ENCODE results near the gene HIGD2A. TPM values are rescaled to one million over a fixed set of nuclear protein-coding genes. Genes with fewer than 3 reads are reported as not detected.
A peak's percentile ranks its signal among the peaks of the same experiment; 100 is the strongest.

Gene HIGD2A
- total RNA-seq, 1 experiment from 2014 or later, result 98.2 TPM

GRCh38 chr5:176361437-176362232, 26.9 kb upstream of the HIGD2A start, which contains the start of gene KIAA1191 (continued):
- no peak for TF ChIP-seq USF1 (CRISPR knock-in tag; IDR thresholded peaks at IDR 0.05)
- TF ChIP-seq GTF2I (CRISPR knock-in tag; conservative IDR thresholded peaks at IDR 0.05), result peak; percentile 85
- TF ChIP-seq AFF4 (CRISPR knock-in tag; IDR thresholded peaks at IDR 0.05; ENCODE audit: borderline replicate concordance), result peak; percentile 29; the same call in 1 of the 2 replicates
- peak; percentile 87 for TF ChIP-seq SP1 (CRISPR knock-in tag; conservative IDR thresholded peaks at IDR 0.05)
- TF ChIP-seq KAT7 (CRISPR knock-in tag; IDR thresholded peaks at IDR 0.05; ENCODE audit: borderline replicate concordance), result no peak
- no peak for TF ChIP-seq TEAD4 (CRISPR knock-in tag; IDR thresholded peaks at IDR 0.05)
- no peak for TF ChIP-seq NFYB (CRISPR knock-in tag; conservative IDR thresholded peaks at IDR 0.05; ENCODE audit: low read depth)
- TF ChIP-seq ZNF671 (CRISPR knock-in tag; IDR thresholded peaks at IDR 0.05), result no peak
- TF ChIP-seq ARID4B (CRISPR knock-in tag; IDR thresholded peaks at IDR 0.05; ENCODE audit: borderline replicate concordance), result peak; percentile 55; the same call in 1 of the 2 replicates
- peak; percentile 66; the same call in 1 of the 2 replicates for TF ChIP-seq FOXK1 (CRISPR knock-in tag; IDR thresholded peaks at IDR 0.05)
- TF ChIP-seq CREM (CRISPR knock-in tag; IDR thresholded peaks at IDR 0.05), result 0 out of 2 replicates have a peak, but pooled peaks have one; percentile 4
- peak; percentile 59; the same call in 1 of the 2 replicates for TF ChIP-seq MAX (CRISPR knock-in tag; IDR thresholded peaks at IDR 0.05)
- TF ChIP-seq NR1H2 (CRISPR knock-in tag; IDR thresholded peaks at IDR 0.05), result no peak
- peak; percentile 23; the same call in 1 of the 2 replicates for TF ChIP-seq ETV6 (CRISPR knock-in tag; IDR thresholded peaks at IDR 0.05)
- no peak for TF ChIP-seq ELF4 (CRISPR knock-in tag; IDR thresholded peaks at IDR 0.05; ENCODE audit: low read depth)
- peak; percentile 32; the same call in 1 of the 2 replicates for TF ChIP-seq NFE2L1 (CRISPR knock-in tag; IDR thresholded peaks at IDR 0.05)
- TF ChIP-seq HMGXB4 (CRISPR knock-in tag; IDR thresholded peaks at IDR 0.05), result peak; percentile 67; the same call in 1 of the 2 replicates
- TF ChIP-seq TEAD1 (CRISPR knock-in tag; IDR thresholded peaks at IDR 0.05), result 0 out of 2 replicates have a peak, but pooled peaks have one; percentile 40
- no peak for TF ChIP-seq GRHL2 (CRISPR knock-in tag; IDR thresholded peaks at IDR 0.05; ENCODE audit: insufficient replicate concordance, severe bottlenecking)

All from WTC11 (cell line).